NCI-H1694 (cell line): ENCODE measurements around the gene CD28.
"Not testable (repeated sequence)": the region's sequence is repeated elsewhere in the genome, so short reads cannot be mapped to it uniquely, and the experiment has no call there.

ENCODE experiments used
- DNase-seq: peaks from one replicate; lab custom pipeline; 2025; lab: John Stamatoyannopoulos, UW

CD28 gene

DNA sequence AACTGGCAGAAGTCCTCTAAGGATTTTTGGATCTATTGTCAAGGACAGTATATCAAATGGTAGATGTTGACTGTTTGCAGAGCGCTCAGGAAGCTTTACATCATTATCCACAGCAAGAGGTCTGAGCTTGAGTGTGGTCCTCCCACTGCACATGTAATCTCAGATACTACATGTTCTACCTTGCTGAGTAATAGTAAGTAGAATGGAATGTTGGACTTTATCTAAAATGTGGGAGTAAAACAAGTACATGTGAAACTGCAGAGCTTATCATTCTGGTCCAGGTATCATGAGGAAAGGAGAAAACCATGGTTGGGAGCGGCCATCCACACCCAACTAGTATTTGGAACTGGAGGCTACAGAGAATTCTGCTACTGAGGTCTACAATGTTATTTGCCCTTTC, 19.3 kb upstream of the CD28 start:
- no peak for DNase-seq

- DNase-seq: no peak
Observed at GRCh38 chr2:203688798-203689197, 17.6 kb upstream of the CD28 start.

DNA sequence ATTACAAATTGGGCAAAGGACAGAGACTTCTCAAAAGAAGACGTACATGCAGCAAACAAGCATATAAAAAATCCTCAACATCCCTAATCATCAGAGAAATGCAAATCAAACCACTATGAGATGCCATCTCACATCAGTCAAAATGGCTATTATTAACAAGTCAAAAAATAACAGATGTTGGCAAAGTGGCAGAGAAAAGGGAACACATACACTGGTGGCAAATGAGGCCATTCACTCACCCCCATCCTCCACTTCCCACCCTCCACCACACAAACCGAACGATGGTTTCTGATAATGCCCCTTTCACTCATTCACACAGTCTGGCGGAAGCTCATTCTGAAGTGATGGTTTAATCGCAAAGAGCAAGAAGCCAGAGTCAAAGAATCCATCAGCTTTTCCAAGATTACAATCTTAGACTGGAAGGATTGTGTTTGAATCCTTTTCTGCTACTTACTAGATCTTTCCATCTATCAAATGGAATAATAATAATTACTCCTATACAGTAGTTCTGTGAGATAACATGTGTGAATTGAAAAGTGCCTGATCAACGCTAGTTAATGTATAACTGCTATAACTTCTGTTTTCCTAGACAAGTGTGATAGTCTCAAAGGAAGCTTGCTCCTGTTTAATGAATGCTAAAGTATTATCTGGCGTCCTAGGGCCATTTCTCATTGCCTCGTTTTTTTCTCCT, 16.9 kb upstream of the CD28 start:
- no peak for DNase-seq

- DNase-seq: no peak
Observed at GRCh38 chr2:203690117-203690431, 16.4 kb upstream of the CD28 start.

GRCh38 chr2:203690441-203691047, 15.9 kb upstream of the CD28 start:
- no peak for DNase-seq

GRCh38 chr2:203691149-203691548, 15.3 kb upstream of the CD28 start:
- no peak for DNase-seq

- DNase-seq: no peak
Observed at GRCh38 chr2:203692031-203692710, 14.3 kb upstream of the CD28 start.

- DNase-seq: no peak
Observed at GRCh38 chr2:203693242-203693879, 13.1 kb upstream of the CD28 start.

DNA sequence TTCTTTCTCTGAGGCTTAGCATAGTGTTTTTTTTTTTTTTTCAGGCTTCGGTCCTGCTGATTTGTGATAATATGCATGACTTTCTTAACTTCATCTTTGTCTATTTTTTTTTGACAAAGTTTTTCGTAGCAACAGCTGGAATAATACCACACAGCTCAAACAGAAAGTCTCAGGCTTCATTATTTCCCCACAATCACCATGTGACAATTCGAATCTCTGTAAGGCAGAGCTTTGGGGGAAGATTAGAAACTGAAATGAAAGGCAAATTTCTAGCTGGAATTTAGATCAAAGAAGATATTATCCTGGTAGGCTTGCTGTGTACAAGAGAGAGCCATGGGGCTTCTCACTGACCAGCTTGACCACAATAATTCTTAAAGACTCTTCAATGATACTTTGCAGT, 12.2 kb upstream of the CD28 start:
- DNase-seq: no peak

GRCh38 chr2:203697190-203697589, 9.2 kb upstream of the CD28 start:
- no peak for DNase-seq

DNA sequence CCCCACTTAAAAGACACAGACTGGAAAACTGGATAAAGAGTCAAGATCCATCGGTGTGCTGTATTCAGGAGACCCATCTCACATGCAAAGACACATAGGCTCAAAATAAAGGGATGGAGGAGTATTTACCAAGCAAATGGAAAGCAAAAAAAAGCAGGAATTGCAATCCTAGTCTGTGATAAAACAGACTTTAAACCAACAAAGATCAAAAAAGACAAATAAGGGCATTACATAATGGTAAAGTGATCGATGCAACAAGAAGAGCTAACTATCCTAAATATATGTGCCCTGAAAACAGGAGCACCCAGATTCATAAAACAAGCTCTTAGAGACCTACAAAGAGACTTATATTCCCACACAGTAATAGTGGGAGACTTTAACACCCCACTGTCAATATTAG, 8.7 kb upstream of the CD28 start:
- not testable (repeated sequence) for DNase-seq

GRCh38 chr2:203698410-203698809, 8.0 kb upstream of the CD28 start:
- not testable (repeated sequence) for DNase-seq

DNA sequence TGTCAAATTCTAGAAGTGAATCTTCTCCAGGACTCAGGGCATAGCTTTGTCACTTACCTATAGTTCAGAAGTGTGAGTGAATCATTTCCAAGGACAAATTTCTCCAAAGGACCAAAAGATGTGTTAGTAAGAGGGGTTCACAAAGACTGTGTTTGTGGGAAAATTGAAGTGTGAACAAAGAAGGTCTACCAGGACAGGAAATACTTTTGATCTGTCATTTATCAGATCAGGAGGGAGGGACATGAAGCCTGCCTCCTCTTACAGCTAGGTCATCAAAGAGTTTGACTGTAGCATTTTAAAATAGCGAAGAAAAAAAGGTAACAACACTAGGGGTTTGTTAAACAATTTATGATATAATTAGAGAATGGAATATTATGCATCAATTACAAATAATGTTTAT, 2.0 kb upstream of the CD28 start:
- no peak for DNase-seq

- no peak for DNase-seq
Observed at GRCh38 chr2:203705178-203705577, 1.3 kb upstream of the CD28 start.

- no peak for DNase-seq
Observed at GRCh38 chr2:203707530-203707929, 1.1 kb downstream of the CD28 start.

GRCh38 chr2:203708846-203709396, 2.5 kb downstream of the CD28 start:
- no peak for DNase-seq

DNA sequence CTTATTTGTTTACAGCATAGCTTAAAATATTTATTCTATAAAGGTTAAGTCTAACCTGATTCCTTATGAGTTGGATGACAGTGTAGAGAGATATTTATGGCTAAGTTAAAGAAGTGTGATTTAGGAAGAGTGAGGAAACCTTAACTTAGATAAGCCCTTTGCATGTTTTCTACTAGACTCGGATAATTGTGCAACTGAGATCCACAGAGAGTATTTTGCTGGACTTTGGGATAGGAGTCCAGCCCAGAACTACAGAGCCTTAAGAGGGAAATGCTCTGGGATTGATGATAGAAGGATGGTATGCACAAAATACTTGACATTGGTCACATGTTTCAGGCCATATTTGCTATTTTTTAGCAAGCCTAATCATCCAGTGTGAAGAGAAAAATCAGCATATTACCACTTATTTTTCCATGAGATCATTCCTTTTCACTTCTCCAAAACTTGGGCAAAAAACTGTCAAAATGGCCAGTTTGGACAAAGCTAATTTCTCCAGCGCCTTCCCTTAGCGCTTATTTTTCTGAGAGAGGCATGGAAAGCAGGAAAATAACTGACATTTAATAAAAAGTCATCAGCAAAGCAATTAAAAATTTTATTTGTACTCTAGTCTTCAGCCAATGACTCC, 3.1 kb downstream of the CD28 start:
- DNase-seq: no peak

DNA sequence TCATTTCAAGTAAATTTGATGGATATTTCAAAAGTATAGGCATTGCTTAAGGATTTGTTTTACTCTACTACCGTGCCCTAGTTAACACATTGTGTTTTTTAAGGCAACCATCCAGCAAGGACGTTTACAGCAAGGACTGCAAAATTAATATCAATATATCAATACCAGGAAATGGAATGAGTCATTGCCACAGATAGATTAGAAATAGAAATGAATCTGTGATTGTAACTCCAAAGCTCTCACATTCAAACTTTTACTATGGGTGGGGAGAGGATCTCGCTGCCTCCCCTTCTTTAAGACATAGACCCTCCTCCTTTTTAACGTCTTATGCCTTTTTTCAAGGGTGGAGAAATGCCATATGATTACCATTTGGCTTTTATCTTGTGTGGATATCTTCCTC, 3.8 kb downstream of the CD28 start:
- DNase-seq: no peak

GRCh38 chr2:203710952-203711351, 4.5 kb downstream of the CD28 start:
- no peak for DNase-seq

GRCh38 chr2:203711399-203711798, 5.0 kb downstream of the CD28 start:
- DNase-seq: no peak

- DNase-seq: no peak
Observed at GRCh38 chr2:203713381-203713780, 6.9 kb downstream of the CD28 start.

DNA sequence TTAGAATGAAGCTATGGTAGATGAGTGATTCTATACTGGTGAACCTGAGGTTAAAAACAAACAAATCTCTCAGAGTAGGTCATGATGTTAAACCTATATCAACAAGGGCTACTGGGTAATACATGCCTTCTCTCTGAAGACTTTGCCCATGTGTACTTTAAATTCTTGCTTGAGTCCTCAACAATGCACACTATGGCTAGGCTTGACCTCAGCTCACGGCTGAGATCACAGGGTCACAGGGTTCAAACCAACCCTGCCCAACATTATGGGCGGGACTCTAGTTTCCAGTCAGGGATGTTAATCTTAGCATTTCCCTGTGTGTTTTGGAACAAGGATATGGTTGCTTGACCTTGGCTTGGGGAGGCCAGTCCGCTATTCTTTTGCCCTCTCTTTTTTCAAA, 7.7 kb downstream of the CD28 start:
- DNase-seq: no peak
